ENCODE measurements around the gene TBCD. TPM values are rescaled to one million over a fixed set of nuclear protein-coding genes. Genes with fewer than 3 reads are reported as not detected.
A peak's percentile ranks its signal among the peaks of the same experiment; 100 is the strongest.
"Not testable (repeated sequence)": the region's sequence is repeated elsewhere in the genome, so short reads cannot be mapped to it uniquely, and the experiment has no call there.

TBCD gene
- total and polyA plus RNA-seq, 12 donors = 25.6 to 240 (median 66.2) TPM

GRCh38 chr17:82776454-82776853 lies 24.6 kb downstream of the TBCD start:
- H3K4me3 ChIP-seq = no peak overlapping the region
- intact Hi-C loops (cut with DNase I) = loop anchor here in 1 of 2 donors (5.0 kb wide), 1 partner anchor 424 kb away; no protein-coding TSS in a partner anchor
- WGBS, 4 donors = 89 to 94% (median 93%) methylated on average over 9 to 13 of the region's 13 CpGs

GRCh38 chr17:82777778-82778375 lies 26.0 kb downstream of the TBCD start:
- not testable (repeated sequence) for H3K4me1 ChIP-seq (replicated peaks in 1 of 2); H3K4me3 ChIP-seq; H3K9me3 ChIP-seq (replicated peaks in 1 of 3); H3K36me3 ChIP-seq (replicated peaks in 1 of 2); H3K27me3 ChIP-seq; H3K27ac ChIP-seq
- TF ChIP-seq CTCF (IDR thresholded peaks at IDR 0.05) = peak in 5 of 6 experiments; percentile 26 to 53 (median 31)
- DNase-seq = peak in 1 of 7 donors; percentile 47
- 63 to 67% (median 67%) methylated on average over 21 of the region's 21 CpGs for WGBS, 4 donors
- intact Hi-C loops (cut with DNase I) = loop anchor here in 1 of 2 donors (5.0 kb wide), 1 partner anchor 426 kb away; no protein-coding TSS in a partner anchor

More at GRCh38 chr17:82776454-82776853, 24.6 kb downstream of the TBCD start:
- Histone ChIP-seq H3K27me3 (no peaks in the 10 kb centered on the region), H3K9me3 (replicated peaks in 1 of 3) (no peaks in the 10 kb centered on the region), H3K36me3 (replicated peaks in 1 of 2) (no peaks in the 10 kb centered on the region), H3K4me1 (replicated peaks in 1 of 2) (no peaks in the 10 kb centered on the region), H3K27ac (no peak overlapping the region)
- no peak for TF ChIP-seq CTCF (IDR thresholded peaks at IDR 0.05)
- no peak for TF ChIP-seq POLR2A (IDR thresholded peaks at IDR 0.05)
- DNase-seq = no peak

GRCh38 chr17:82779541-82779940 lies 27.7 kb downstream of the TBCD start:
- Histone ChIP-seq H3K9me3 (replicated peaks in 1 of 3) (no peaks in the 10 kb centered on the region), H3K36me3 (replicated peaks in 1 of 2) (peaks cover 0 to 14% of the 10 kb centered on the region in 2 donors), H3K4me3 (no peak overlapping the region), H3K27me3 (no peaks in the 10 kb centered on the region), H3K27ac (peak overlapping the region in 1 of 5 donors; percentile 49), H3K4me1 (replicated peaks in 1 of 2) (no peaks in the 10 kb centered on the region)
- DNase-seq = no peak
- 93 to 97% (median 93%) methylated on average over 14 to 23 of the region's 23 CpGs for WGBS, 4 donors
- intact Hi-C loops (cut with DNase I) = loop anchor here in 1 of 2 donors (5.0 kb wide), 1 partner anchor 427 kb away; no protein-coding TSS in a partner anchor
- no peak for TF ChIP-seq CTCF (IDR thresholded peaks at IDR 0.05)
- TF ChIP-seq POLR2A (IDR thresholded peaks at IDR 0.05) = no peak

- Histone ChIP-seq H3K4me1 (replicated peaks in 1 of 2) (no peaks in the 10 kb centered on the region), H3K9me3 (replicated peaks in 1 of 3) (no peaks in the 10 kb centered on the region), H3K4me3 (no peak overlapping the region), H3K36me3 (replicated peaks in 1 of 2) (peaks cover 0 to 14% of the 10 kb centered on the region in 2 donors), H3K27me3 (no peaks in the 10 kb centered on the region), H3K27ac (peak overlapping the region in 1 of 5 donors; percentile 49)
- intact Hi-C loops (cut with DNase I) = loop anchor here (5.0 kb wide), 2 partner anchors 132 to 137 kb away; no protein-coding TSS in a partner anchor
- WGBS, 4 donors = 74 to 79% (median 77%) methylated on average over 10 to 12 of the region's 12 CpGs
- no peak for TF ChIP-seq CTCF (IDR thresholded peaks at IDR 0.05)
- TF ChIP-seq POLR2A (IDR thresholded peaks at IDR 0.05) = no peak
- no peak for DNase-seq
Observed at GRCh38 chr17:82780195-82780594, 28.3 kb downstream of the TBCD start.
